ENCODE results near the gene PTPN1.

The PTPN1 gene

DNA sequence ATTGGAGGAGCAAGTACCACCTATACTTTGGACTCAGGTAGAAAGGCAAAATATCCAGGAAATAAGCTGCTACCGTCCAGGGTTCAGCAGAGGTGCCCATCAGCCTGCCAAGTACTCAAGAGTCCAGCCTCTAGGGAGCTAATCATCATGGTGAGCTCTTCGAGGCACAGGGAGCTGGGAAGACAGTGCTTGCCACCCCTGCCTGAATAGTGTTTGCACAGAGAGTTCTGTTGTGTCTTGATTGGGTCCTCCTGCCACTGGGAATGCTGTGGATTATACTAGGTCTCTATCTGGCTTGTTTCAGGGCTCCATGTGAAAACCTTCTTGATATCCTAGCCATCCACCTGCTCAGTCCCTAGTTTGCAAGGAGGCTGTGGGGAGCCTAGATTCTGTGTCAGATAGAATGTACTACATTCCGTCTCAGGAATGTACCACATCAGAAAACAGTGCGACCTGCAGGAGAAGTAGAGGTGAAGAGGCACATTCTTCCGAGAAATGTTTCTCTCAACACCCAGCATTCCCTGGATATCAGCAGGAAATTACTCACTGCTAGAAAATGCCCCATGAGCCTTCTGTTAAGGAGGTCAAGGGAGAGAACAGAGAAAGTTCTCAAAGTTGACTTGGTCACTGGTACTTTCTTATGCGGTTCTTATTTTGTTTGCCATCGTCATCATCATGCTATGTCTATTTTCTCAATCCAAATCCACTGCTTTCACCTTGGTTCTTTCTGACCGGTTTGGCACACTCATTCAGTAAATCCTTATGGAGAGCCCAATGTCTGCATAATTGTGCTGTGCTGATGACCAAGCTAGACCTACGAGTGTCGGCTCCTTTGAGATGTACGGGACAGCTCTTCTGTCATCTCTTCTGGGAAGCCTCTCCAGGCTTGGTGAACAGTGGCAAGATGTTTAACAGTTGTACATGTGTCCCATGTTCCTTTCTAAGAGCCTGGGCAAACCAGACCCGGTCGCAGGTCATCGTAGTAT is 30.7 kb downstream of the PTPN1 start:
- H3K4me3 ChIP-seq (ENCODE audit: low read depth, low read length) = no peak overlapping the region
- no peak for DNase-seq (ENCODE audit: low read depth)
- TF ChIP-seq, protein P1, sequence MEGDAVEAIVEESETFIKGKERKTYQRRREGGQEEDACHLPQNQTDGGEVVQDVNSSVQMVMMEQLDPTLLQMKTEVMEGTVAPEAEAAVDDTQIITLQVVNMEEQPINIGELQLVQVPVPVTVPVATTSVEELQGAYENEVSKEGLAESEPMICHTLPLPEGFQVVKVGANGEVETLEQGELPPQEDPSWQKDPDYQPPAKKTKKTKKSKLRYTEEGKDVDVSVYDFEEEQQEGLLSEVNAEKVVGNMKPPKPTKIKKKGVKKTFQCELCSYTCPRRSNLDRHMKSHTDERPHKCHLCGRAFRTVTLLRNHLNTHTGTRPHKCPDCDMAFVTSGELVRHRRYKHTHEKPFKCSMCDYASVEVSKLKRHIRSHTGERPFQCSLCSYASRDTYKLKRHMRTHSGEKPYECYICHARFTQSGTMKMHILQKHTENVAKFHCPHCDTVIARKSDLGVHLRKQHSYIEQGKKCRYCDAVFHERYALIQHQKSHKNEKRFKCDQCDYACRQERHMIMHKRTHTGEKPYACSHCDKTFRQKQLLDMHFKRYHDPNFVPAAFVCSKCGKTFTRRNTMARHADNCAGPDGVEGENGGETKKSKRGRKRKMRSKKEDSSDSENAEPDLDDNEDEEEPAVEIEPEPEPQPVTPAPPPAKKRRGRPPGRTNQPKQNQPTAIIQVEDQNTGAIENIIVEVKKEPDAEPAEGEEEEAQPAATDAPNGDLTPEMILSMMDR (IDR thresholded peaks at IDR 0.05; ENCODE audit: insufficient read depth, low read depth, low read length, missing control alignments) = no peak

DNA sequence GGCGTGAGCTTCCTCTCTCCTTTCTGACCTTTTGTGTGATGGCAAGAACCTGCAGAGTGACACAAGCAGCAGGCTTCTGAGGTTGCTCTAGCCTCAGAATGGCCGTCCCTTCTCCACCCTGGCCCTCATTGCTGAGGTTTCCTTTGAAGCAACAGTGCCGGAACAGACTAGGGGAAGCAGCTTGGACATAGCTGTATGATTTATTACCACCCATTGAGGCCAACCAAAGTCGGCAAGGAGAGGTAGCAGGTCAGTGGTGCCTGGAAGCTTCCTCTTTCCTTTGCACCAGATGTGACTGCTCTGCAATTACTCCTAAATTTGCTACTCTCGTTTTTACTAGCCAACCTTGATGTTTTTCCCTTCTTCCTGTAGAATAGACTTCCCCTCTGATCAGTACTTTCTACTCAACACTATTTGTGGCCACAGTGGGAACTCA is 31.4 kb downstream of the PTPN1 start:
- peak; percentile 74 for DNase-seq (ENCODE audit: low read depth)
- H3K4me3 ChIP-seq (ENCODE audit: low read depth, low read length) = no peak overlapping the region

DNA sequence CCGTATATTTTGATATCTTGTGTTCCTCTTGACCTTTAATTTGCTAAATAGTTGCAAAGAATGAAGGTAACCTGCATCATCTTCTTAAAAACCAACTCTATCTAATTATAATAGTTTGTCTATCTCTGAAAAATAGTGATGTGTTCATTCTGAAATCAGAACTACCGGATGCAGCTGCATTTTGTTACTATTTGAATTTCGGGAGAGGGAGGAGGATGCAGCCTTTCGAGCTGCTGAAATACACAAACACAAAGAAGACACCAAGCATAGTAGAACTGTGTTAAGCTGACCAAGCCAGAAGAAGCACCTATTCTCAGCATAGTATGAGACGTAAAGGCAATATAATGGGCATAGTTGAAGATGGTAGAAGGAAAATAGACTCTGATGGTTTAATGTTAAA is 33.1 kb downstream of the PTPN1 start:
- TF ChIP-seq, protein P1 (IDR thresholded peaks at IDR 0.05; ENCODE audit: insufficient read depth, low read depth, low read length, missing control alignments) = no peak
- no peak overlapping the region for H3K4me3 ChIP-seq (ENCODE audit: low read depth, low read length)
- peak; percentile 56 for DNase-seq (ENCODE audit: low read depth)

More for the DNA sequence above, 31.4 kb downstream of the PTPN1 start:
- TF ChIP-seq, protein P1 (IDR thresholded peaks at IDR 0.05; ENCODE audit: insufficient read depth, low read depth, low read length, missing control alignments) = no peak

DNA sequence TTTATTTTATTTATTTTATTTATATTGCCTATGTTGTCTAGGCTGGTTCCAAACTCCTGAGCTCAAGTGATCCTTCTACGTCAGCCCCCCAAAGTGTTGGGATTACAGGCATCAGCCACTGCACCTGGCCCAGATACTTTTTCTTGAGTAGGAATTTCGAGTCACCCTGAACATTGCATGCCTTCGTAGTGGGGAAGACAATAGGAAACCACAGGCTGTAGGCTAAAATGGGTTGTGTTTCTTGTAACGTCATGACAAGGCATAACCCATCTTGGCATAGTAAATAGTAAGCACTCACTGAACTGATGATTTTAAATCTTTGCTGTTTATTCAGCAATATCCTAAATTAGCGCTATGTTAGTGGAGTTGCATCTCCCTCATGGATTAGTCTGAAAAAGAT is 34.9 kb downstream of the PTPN1 start:
- TF ChIP-seq, protein P1 (IDR thresholded peaks at IDR 0.05; ENCODE audit: insufficient read depth, low read depth, low read length, missing control alignments) = no peak
- no peak for DNase-seq (ENCODE audit: low read depth)
- H3K4me3 ChIP-seq (ENCODE audit: low read depth, low read length) = no peak overlapping the region

DNA sequence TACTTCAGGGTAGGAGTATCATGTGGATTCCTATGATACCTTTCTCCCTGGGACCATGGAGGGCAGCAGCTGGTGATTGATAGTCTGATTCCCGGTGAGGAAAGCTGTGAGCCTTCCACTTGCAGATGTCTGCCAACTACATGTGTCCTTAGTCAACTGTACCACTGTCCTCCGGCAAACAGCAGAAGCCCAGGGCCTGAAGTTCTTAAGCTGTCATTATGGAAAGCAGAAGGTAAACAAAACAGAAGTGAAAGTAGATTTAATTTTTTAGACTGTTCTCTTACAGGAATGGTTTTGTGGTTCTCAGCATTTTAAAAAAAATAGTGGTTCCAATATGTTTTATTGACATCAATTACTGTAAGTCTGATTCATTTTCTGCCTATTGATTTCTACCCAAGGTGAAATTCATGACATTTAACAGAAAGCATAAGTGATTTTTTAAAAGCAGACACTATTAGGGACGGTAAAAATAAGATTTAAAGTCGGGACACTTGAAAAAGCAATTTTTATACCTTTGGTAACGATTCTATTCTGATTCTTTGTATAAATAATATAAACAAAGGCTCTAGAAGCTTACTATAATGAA is 36.6 kb downstream of the PTPN1 start:
- TF ChIP-seq, protein P1 (IDR thresholded peaks at IDR 0.05; ENCODE audit: insufficient read depth, low read depth, low read length, missing control alignments) = no peak
- H3K4me3 ChIP-seq (ENCODE audit: low read depth, low read length) = peak overlapping the region; percentile 42
- DNase-seq (ENCODE audit: low read depth) = peak; percentile 62

DNA sequence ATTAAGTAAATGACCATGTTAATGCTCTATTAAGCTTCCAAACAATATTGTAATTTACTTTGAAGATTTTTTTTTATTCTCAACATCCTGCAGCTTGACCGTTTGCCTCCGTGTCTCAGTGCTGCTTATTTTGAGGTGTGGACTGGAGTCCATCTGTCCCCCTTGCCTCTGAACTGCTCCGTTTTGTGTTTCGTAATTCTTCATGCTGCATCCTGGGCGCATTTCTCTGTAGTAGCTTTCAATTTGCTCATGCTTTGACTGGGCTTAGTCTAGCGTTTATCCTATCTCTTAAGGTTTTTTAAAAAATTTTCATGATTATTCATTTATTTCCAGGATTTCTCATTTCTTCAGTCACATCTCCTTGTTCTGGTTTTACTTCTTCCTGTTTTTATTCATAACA is 37.8 kb downstream of the PTPN1 start:
- H3K4me3 ChIP-seq (ENCODE audit: low read depth, low read length) = no peak overlapping the region
- DNase-seq (ENCODE audit: low read depth) = no peak
- TF ChIP-seq, protein P1 (IDR thresholded peaks at IDR 0.05; ENCODE audit: insufficient read depth, low read depth, low read length, missing control alignments) = no peak
